Umbilical cord (tissue), 2 donors: ENCODE measurements around the gene OR6C74. TPM values are rescaled to one million over a fixed set of nuclear protein-coding genes. Genes with fewer than 3 reads are reported as not detected.

Source experiments
- DNase-seq: peaks from one replicate; pipeline ENCODE4 v3.0.0-alpha.2; 2015; ENCODE audit warnings: low spot score
- total RNA-seq: library from RNA; depleted of rRNA; stranded (reverse); fragments of >200 nt; gene quantifications from one replicate; pipeline ENCODE4 v1.2.3, GENCODE V29; 2014; ENCODE audit warnings: low replicate concordance; ENCODE audit not compliant: insufficient read depth

Gene OR6C74
- total RNA-seq: not detected

GRCh38 chr12:55244309-55244708 is at the start of gene OR6C74:
TSS of gene OR6C74 (plus strand) at chr12:55244609. CDS start at chr12:55247288, 2,679 bp downstream.
- no peak for DNase-seq

GRCh38 chr12:55220725-55221124 is 23.7 kb upstream of the OR6C74 start, which contains the start of gene OR10A7:
TSS of gene OR10A7 (plus strand) at chr12:55221025. CDS start at chr12:55221025, 0 bp downstream.
- no peak for DNase-seq

- DNase-seq: no peak
Observed at GRCh38 chr12:55226523-55226922, 17.9 kb upstream of the OR6C74 start.

- DNase-seq: no peak
Observed at GRCh38 chr12:55227643-55228042, 16.8 kb upstream of the OR6C74 start.

- DNase-seq: no peak
Observed at GRCh38 chr12:55246159-55246558, 1.8 kb downstream of the OR6C74 start.

GRCh38 chr12:55250944-55251343 is 6.5 kb downstream of the OR6C74 start:
- DNase-seq: no peak

- no peak for DNase-seq
Observed at GRCh38 chr12:55253281-55253680, 8.9 kb downstream of the OR6C74 start.

GRCh38 chr12:55256831-55257230 is 12.4 kb downstream of the OR6C74 start:
- DNase-seq: no peak

- DNase-seq: no peak
Observed at GRCh38 chr12:55258303-55258702, 13.9 kb downstream of the OR6C74 start.

GRCh38 chr12:55280991-55281390 is 36.6 kb downstream of the OR6C74 start:
- no peak for DNase-seq

GRCh38 chr12:55289999-55290398 is 45.6 kb downstream of the OR6C74 start:
- no peak for DNase-seq

Other genes with a start within 250 kb of the OR6C74 start
- 3.4 TPM for gene NEUROD4, start 224.6 kb upstream of the OR6C74 start, total RNA-seq
- 1.2 TPM for gene OR9K2, start 118.2 kb upstream of the OR6C74 start, total RNA-seq
- gene OR10A7, start 23.6 kb upstream of the OR6C74 start, total RNA-seq: 9.9 TPM
- 8.4 TPM for gene OR6C6, start 52.0 kb downstream of the OR6C74 start, total RNA-seq
- 0.48 TPM for gene OR6C1, start 69.7 kb downstream of the OR6C74 start, total RNA-seq
- gene OR6C3, start 86.1 kb downstream of the OR6C74 start, total RNA-seq: 8.9 TPM
- 3.9 TPM for gene OR6C75, start 118.4 kb downstream of the OR6C74 start, total RNA-seq
- gene OR6C65, start 155.9 kb downstream of the OR6C74 start, total RNA-seq: 1.9 TPM
- gene OR6C76, start 181.6 kb downstream of the OR6C74 start, total RNA-seq: 16.1 TPM
- 11.8 TPM for gene OR6C2, start 199.5 kb downstream of the OR6C74 start, total RNA-seq
- gene OR6C70, start 225.5 kb downstream of the OR6C74 start, total RNA-seq: 4.6 TPM
- not detected for gene OR6C68, start 247.8 kb downstream of the OR6C74 start, total RNA-seq